ENCODE measurements around the gene PVR.
"Not testable (repeated sequence)": the region's sequence is repeated elsewhere in the genome, so short reads cannot be mapped to it uniquely, and the experiment has no call there.

Gene PVR

GRCh38 chr19:44618640-44619357 is 24.9 kb upstream of the PVR start:
- DNase-seq, result peak; percentile 55

GRCh38 chr19:44620667-44621066 is 23.0 kb upstream of the PVR start:
- DNase-seq, result no peak

GRCh38 chr19:44621367-44621766 is 22.3 kb upstream of the PVR start:
- no peak for DNase-seq

GRCh38 chr19:44623080-44623479 is 20.6 kb upstream of the PVR start:
- peak; percentile 53 for DNase-seq

- DNase-seq, result no peak
These were observed 20.1 kb upstream of the PVR start for GRCh38 chr19:44623626-44624025.

- no peak for DNase-seq
These were observed 18.8 kb upstream of the PVR start for GRCh38 chr19:44624840-44625354.

- DNase-seq, result not testable (repeated sequence)
These were observed 18.1 kb upstream of the PVR start for GRCh38 chr19:44625637-44626036.

GRCh38 chr19:44626048-44626624 is 17.6 kb upstream of the PVR start:
- DNase-seq, result no peak

GRCh38 chr19:44627631-44628030 is 16.1 kb upstream of the PVR start:
- DNase-seq, result no peak

- no peak for DNase-seq
These were observed 14.9 kb upstream of the PVR start for GRCh38 chr19:44628793-44629192.

GRCh38 chr19:44631611-44632010 is 12.1 kb upstream of the PVR start:
- DNase-seq, result not testable (repeated sequence)

- not testable (repeated sequence) for DNase-seq
These were observed 9.7 kb upstream of the PVR start for GRCh38 chr19:44634058-44634457.

GRCh38 chr19:44634785-44635184 is 8.9 kb upstream of the PVR start:
- DNase-seq, result no peak

GRCh38 chr19:44635581-44636438 is 7.9 kb upstream of the PVR start:
- peak; percentile 89 for DNase-seq

- DNase-seq, result peak; percentile 23
These were observed 7.0 kb upstream of the PVR start for GRCh38 chr19:44636439-44637389.

GRCh38 chr19:44637390-44637764 is 6.3 kb upstream of the PVR start:
- DNase-seq, result no peak

- DNase-seq, result peak; percentile 25
These were observed 3.2 kb upstream of the PVR start for GRCh38 chr19:44640518-44640917.

GRCh38 chr19:44641501-44642265 is 2.0 kb upstream of the PVR start:
- no peak for DNase-seq

- peak; percentile 69 for DNase-seq
These were observed 1.3 kb upstream of the PVR start for GRCh38 chr19:44642377-44642776.

GRCh38 chr19:44644402-44645016 is 799 bp downstream of the PVR start:
- DNase-seq, result peak; percentile 78

- no peak for DNase-seq
These were observed 1.8 kb downstream of the PVR start for GRCh38 chr19:44645407-44646048.
